Bronchial epithelial cell (primary cell): ENCODE measurements around the gene KITLG. TPM values are rescaled to one million over a fixed set of nuclear protein-coding genes. Genes with fewer than 3 reads are reported as not detected.

Source experiments
- DNase-seq: peaks from one replicate; pipeline ENCODE4 v3.0.0-alpha.2; 2010; ENCODE audit warnings: low read depth
- FAIRE-seq: peaks from 2 replicates; lab custom pipeline; 2011; peaks lifted over from hg19 to GRCh38; lab: Jason Lieb, UNC
- H3K27me3 ChIP-seq: 2 replicates; pipeline ENCODE4 v1.5.1; 2011; ENCODE audit warnings: low read length; ENCODE audit not compliant: control insufficient read depth, insufficient read depth
- H3K36me3 ChIP-seq: 2 replicates; pipeline ENCODE4 v1.5.1; 2011; ENCODE audit warnings: low read length; ENCODE audit not compliant: control insufficient read depth, insufficient read depth
- H3K4me3 ChIP-seq: 2 replicates; pipeline ENCODE4 v1.5.1; 2011; ENCODE audit warnings: mild to moderate bottlenecking, low read depth, low read length, control low read depth
- CTCF ChIP-seq: IDR thresholded peaks from 2 replicates; pipeline ENCODE4 v1.5.1; 2011; ENCODE audit warnings: mild to moderate bottlenecking, moderate library complexity, low read length, control low read depth, inconsistent platforms; ENCODE audit not compliant: insufficient read depth, severe bottlenecking
- total RNA-seq: library from RNA; depleted of rRNA; stranded (reverse); fragments of >200 nt; gene quantifications from 2 replicates; pipeline ENCODE4 v1.2.1, GENCODE V29; 2014

Gene KITLG
- total RNA-seq, 1 donor from 2014 or later: 22.4 TPM

DNA sequence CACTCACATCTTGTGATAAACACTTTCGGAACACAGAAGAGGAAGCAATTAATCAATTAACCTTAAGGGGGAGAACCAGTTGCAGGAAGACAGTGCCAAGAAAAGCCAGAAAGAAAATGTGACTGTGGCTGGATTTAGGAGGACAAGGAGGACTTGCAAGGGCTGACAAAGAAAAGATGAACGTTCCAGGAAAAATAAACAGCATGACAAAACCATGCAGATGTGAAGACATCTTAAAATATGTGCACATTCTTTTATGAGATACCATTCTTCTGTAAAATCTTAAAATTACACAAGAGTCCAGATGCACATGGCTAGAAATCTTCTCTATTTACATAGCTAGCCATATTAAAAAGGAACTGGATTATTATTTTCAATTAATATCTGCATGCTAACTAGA lies 33.4 kb downstream of the KITLG start:
- FAIRE-seq (no peak), DNase-seq (no peak)
- H3K27me3 ChIP-seq: no peaks in the 10 kb centered on the region
- H3K36me3 ChIP-seq: peaks cover 5% of the 10 kb centered on the region
- TF ChIP-seq CTCF: no peak
- no peak overlapping the region for H3K4me3 ChIP-seq

GRCh38 chr12:88546226-88546625 lies 34.0 kb downstream of the KITLG start:
- H3K4me3 ChIP-seq: no peak overlapping the region
- peaks cover 5% of the 10 kb centered on the region for H3K36me3 ChIP-seq
- FAIRE-seq: no peak
- no peak for DNase-seq
- no peaks in the 10 kb centered on the region for H3K27me3 ChIP-seq
- TF ChIP-seq CTCF: no peak

- FAIRE-seq (no peak), DNase-seq (no peak)
- peaks cover 3% of the 10 kb centered on the region for H3K36me3 ChIP-seq
- no peaks in the 10 kb centered on the region for H3K27me3 ChIP-seq
- no peak overlapping the region for H3K4me3 ChIP-seq
- TF ChIP-seq CTCF: no peak
Measured at GRCh38 chr12:88544991-88545980, 35.0 kb downstream of the KITLG start.

DNA sequence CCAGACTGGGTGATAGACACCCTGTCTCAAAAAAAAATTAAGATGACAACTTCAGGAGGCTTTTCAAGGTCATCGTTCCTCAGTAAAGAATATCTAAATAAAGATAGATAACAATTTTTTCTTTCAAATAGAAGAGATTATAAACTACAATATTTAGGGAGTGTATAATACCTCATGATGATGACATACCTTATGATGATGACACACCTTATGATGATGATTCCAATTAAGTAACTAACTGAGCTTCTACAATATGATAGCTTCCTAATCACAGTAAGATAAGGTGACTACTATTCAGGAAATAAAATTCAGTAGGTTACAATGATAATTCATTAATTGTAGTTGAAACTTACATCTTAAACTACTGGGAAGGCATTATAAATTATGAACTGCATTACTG lies 40.4 kb downstream of the KITLG start:
- Histone ChIP-seq H3K4me3 (no peak overlapping the region), H3K36me3 (peaks cover 4% of the 10 kb centered on the region), H3K27me3 (no peaks in the 10 kb centered on the region)
- no peak for DNase-seq
- no peak for FAIRE-seq
- no peak for TF ChIP-seq CTCF

DNA sequence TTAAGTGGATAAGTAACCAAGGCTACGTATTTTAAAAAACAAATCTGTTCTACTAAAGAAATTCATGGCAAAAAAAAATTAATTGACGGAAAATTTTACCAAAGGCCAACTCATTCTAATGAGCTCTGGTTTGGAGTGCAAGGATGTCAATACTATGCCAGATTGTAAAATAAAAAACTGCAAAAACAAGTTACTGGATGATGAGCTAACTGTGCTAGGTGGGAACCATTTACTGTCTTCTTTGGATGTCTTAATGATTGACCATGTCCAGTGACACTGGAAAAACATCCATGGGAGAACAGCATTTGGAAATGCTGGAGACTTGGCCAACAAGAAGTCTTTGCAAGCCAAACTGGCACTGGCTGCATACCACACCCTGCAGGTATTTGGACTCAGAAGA lies 41.6 kb downstream of the KITLG start:
- peaks cover 4% of the 10 kb centered on the region for H3K36me3 ChIP-seq
- H3K4me3 ChIP-seq: no peak overlapping the region
- DNase-seq (no peak), FAIRE-seq (no peak)
- no peak for TF ChIP-seq CTCF
- H3K27me3 ChIP-seq: no peaks in the 10 kb centered on the region
